Adrenal gland (tissue), 5 donors: ENCODE data around the gene HTR4.

ENCODE experiments used
- CTCF ChIP-seq, 6 experiments: fragments of 450-650 bp in 4 of 6; fragments of 200-600 bp in 2 of 6; sonication (generic) in 1 of 6; IDR thresholded peaks; 1 replicate in 5 of 6; 2 replicates in 1 of 6; pipeline versions ENCODE4 v1.5.1 to v1.8.0; 2016 to 2021; ENCODE audit warnings: antibody characterized with exemption in 6 of 6, mild to moderate bottlenecking in 2 of 6, moderate library complexity in 1 of 6
- POLR2A ChIP-seq, 2 donors: fragments of 450-650 bp; IDR thresholded peaks; one replicate each; pipeline ENCODE4 v1.6.1; 2017; ENCODE audit warnings: antibody characterized with exemption in 2 of 2, mild to moderate bottlenecking in 2 of 2, moderate library complexity in 1 of 2
- donor health status: DM: no; HTN: no; CAD: no.

GRCh38 chr5:148686660-148687059 lies 32.3 kb upstream of the HTR4 start:
- TF ChIP-seq CTCF (IDR thresholded peaks at IDR 0.05) (no peak), POLR2A (IDR thresholded peaks at IDR 0.05) (no peak)
